ENCODE data around the gene RRP7A.
A peak's percentile ranks its signal among the peaks of the same experiment; 100 is the strongest.
"Not testable (repeated sequence)": the region's sequence is repeated elsewhere in the genome, so short reads cannot be mapped to it uniquely, and the experiment has no call there.

RRP7A gene

GRCh38 chr22:42535082-42535731 lies 15.6 kb upstream of the RRP7A start:
- not testable (repeated sequence) for DNase-seq (ENCODE audit: low spot score)

GRCh38 chr22:42533638-42533977 lies 14.0 kb upstream of the RRP7A start:
- no peak for DNase-seq (ENCODE audit: low spot score)

- DNase-seq (ENCODE audit: low spot score), result not testable (repeated sequence)
Measured at GRCh38 chr22:42531401-42532084, 11.9 kb upstream of the RRP7A start.

DNA sequence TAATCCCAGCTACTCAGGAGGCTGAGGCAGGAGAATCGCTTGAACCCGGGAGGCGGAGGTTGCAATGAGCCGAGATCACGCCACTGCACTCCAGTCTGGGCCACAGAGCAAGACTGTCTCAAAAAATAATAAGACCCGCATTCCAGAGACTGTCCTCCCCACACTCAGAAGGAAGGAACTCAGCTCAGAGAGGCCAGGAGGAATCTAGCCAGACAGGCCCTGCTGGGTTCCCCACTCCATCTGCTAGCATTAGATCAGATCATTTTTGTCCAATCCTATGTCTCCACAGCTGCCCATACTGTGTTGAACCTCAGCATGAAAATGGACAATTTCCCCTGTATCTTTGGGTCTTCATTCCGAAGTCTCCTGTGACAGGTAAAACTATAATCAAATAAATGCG lies 9.8 kb upstream of the RRP7A start:
- DNase-seq (ENCODE audit: low spot score), result not testable (repeated sequence)

DNA sequence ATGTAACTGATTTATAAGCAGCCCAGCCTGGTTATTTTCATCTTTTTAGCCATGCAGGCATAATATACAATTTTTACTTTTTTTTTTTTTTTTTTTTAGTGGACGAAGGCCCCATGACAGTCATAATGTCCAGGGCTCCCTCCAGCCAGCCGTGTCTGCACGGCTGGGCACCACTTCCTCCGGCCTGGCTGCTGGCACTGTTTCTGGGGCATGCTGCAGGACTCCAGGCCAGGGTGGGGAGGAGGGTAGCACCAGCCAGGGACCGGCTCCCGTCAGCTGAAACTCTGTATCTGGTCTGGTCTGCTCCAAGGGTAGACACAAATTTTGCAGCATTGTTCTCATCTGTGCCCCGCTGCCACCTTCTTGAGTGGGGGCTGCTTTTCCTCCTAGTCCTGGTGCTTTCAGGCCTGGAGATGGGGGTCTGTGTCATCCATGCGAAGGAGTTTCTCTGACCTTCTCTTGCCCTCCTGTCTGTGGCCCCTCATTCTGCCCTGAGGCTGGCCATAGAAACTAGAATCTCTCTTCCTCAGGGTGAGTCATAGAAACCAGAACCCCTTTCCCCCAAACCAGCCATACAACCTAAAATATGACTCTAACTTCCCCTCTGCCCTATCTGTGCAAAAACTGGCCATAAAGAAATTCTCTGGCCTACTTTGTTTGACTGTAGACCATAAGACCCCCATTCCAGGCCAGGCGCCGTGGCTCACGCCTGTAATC lies 9.2 kb upstream of the RRP7A start:
- no peak for DNase-seq (ENCODE audit: low spot score)

DNA sequence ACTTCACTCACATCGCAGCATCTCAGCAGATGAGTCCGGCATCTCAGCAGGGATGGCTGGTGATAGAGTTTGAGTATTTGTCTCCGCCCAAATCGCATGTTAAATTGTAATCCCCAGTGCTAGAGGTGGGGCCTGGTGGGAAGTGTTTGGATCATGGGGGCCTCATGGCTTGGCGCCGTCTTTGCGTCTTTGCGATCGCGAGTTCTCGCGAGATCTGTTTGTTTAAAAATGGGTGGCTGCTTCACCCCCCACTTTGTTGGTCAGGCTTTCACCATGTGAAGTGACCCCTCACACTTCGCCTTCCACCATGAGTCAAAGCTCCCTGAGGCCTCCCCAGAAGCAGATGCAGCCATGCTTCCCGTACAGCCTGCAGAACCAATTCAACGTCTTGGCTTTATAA lies 3.0 kb upstream of the RRP7A start:
- no peak for DNase-seq (ENCODE audit: low spot score)

GRCh38 chr22:42521228-42521546 lies 1.6 kb upstream of the RRP7A start:
- no peak for DNase-seq (ENCODE audit: low spot score)

DNA sequence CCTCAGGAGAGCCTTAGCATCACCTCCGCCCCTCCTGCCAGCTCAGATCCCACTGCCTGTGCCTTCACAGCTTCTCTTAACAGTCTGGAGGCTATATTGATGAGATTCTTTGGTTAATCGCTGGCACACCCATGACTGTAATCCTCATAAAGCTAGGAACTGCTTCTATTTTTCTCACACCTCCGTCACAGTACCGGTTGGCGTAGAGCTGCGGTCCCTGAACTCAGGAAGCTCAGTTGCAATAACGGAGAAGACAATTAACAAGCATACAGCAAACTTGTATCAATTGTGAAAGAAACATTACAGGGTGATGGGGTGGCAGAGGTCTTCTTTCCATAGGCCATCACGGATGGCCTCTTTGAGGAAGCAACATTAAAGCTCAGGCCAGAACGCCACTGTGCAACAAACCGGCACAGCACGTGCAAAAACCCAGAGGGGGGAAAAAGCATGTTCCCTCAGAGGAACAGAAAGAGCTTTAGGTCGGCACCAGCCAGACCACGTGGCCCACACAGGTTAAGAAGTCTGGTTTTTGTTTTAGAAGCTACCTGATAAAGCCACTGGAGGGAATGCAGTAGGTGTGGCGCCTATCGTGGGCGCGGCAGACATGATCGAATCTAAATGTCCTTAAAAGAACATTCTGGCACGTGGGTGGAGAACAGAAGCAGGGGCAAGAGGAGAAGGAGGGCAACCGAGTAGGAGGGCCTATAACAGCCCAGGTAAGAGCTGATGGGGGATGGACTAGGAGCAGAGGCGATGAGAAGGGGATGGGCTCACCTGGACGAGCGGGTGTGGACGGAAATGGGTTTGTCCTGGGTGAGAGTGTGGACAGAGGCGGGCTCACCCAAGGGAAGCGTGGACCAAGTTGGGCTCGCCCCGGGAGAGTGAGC lies 715 bp downstream of the RRP7A start:
- not testable (repeated sequence) for DNase-seq (ENCODE audit: low spot score)

GRCh38 chr22:42517103-42517502 lies 2.5 kb downstream of the RRP7A start:
- not testable (repeated sequence) for DNase-seq (ENCODE audit: low spot score)

DNA sequence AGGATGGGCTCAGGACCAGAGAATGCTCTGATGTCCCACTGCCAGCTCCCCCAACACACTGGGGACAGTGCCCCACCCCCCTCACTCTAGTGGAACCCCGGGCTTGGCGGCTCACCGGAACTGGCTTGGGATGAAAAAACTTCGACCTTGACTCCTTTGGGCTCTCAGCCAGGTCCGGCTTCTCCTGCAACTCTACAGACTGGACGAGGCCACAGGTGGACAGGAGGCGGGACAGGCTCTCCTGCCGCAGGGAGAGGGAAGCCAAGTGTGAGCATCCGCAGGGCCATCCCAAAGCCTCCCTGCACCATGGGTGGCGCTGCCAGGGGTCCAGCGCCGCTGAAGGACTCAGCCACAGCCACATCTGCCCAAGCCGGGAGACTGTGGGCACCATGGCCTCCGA lies 3.7 kb downstream of the RRP7A start:
- no peak for DNase-seq (ENCODE audit: low spot score)

DNA sequence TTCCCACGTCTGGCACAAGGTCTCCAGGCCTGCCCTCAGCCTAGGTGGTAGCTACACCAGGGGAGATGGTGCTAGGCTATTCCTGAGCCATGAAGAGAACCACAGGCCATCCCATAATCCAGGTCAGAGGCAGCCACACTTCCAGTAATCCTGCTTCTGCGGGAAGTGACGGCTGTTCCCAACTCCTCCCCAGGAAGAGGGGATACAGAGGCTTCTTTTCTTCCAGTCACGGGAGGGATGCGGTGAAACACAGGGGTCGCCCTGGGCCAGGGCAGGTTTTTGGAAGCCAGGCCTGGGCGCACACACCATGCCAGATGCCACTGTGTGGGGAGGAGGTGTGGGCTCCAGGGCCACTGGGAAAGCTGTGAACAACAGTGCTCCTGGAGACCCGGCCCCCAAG lies 4.3 kb downstream of the RRP7A start:
- not testable (repeated sequence) for DNase-seq (ENCODE audit: low spot score)

DNA sequence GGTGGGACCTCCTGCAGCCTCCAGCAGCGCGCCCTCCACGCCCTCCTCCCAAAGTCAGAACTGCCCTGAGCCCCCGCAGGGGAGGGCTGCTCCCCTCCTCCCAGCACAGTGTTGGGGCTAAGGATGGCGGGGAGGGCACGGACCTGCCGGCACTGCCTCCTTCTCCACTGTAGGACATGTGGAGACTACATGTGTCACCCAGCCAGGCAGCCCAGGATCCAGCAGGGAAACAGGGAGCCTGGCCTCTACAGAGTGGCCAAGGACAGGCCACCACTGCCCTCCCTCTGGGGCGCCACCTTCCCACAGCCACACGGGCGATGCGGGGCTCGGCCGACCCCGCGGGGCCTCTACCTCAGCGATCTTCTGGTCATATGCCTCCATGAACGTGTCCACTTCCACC lies 5.3 kb downstream of the RRP7A start:
- not testable (repeated sequence) for DNase-seq (ENCODE audit: low spot score)

GRCh38 chr22:42512273-42512990 lies 7.2 kb downstream of the RRP7A start:
- DNase-seq (ENCODE audit: low spot score), result not testable (repeated sequence)

- DNase-seq (ENCODE audit: low spot score), result peak; percentile 41
Measured at GRCh38 chr22:42511401-42511891, 8.2 kb downstream of the RRP7A start.

DNA sequence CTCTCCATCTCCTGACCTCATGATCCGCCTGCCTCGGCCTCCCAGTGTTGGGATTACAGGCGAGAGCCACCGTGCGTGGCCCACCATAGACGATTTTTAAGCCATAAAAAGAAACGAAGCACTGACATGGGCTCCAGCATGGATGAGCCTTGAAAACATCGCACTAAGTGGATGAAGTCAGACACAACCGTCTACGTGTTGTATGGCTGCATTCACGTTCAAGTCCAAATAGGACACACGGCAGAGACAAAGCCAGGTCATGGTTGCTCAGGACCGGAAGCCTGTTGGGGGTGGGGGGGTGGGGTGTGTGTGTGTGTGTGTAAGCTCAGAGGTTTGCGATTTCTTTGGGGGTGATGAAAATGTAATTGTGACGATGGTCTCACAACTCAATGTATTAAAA lies 10.0 kb downstream of the RRP7A start:
- no peak for DNase-seq (ENCODE audit: low spot score)

GRCh38 chr22:42508975-42509364 lies 10.6 kb downstream of the RRP7A start:
- not testable (repeated sequence) for DNase-seq (ENCODE audit: low spot score)

DNA sequence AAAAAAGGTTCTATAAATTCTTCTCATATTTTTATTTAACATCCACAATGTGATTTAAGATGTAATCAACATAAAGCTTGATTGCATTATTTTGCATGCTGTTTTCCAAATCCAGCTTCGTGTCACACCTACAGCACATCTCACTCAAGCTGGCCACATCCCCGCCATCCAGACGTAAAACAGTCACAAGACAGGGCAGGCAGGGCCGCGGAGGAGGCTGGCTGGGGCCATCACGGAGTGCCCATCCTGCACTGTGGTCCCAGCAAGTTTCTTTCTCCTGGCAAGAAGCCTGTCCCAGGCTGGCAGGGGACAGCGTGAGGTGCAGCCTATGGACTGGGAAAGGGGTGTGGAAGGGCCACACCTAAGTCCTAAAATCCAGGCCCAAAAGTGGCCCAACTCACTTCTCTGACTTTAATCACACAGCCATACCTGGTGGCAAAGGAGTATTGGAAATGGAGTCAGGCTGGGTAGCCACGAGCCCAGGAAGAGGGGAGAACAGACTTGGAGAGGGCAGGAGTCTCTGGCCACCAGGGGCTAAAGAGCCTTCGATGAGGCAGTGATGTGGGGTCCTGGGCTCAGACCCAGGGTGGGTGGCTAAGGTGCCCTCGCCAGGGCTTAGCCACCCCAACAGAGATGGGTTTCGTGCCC lies 11.1 kb downstream of the RRP7A start:
- DNase-seq (ENCODE audit: low spot score), result not testable (repeated sequence)

GRCh38 chr22:42500836-42501179 lies 18.8 kb downstream of the RRP7A start:
- no peak for DNase-seq (ENCODE audit: low spot score)

GRCh38 chr22:42500161-42500835 lies 19.3 kb downstream of the RRP7A start:
- peak; percentile 89 for DNase-seq (ENCODE audit: low spot score)

- not testable (repeated sequence) for DNase-seq (ENCODE audit: low spot score)
Measured at GRCh38 chr22:42499773-42500160, 19.8 kb downstream of the RRP7A start.
